Erythroblast (primary cell): ENCODE data around the gene PAM16.

Experiments
- GATA1 ChIP-seq: IDR thresholded peaks from 2 replicates; pipeline ENCODE4 v1.6.1; 2011; ENCODE audit warnings: low read depth, mild to moderate bottlenecking, control low read depth, low read length, moderate library complexity
- POLR2A ChIP-seq: IDR thresholded peaks from 2 replicates; pipeline ENCODE4 v1.6.1; 2011; ENCODE audit warnings: mild to moderate bottlenecking, low read length

- TF ChIP-seq POLR2A: no peak
- TF ChIP-seq GATA1: no peak
Measured at GRCh38 chr16:4362476-4363135, 11.5 kb upstream of the PAM16 start.
